NOMO-1 treated with DMSO at 0.1 percent for 48 hours (cell line): ENCODE data around the gene AHI1.

Experiments
- DNase-seq: peaks from one replicate; lab custom pipeline; 2025; ENCODE audit not compliant: unreplicated experiment; lab: John Stamatoyannopoulos, UW

Gene AHI1

GRCh38 chr6:135497412-135498184, at the start of gene AHI1:
AHI1 (minus strand) TSS chr6:135497740; CDS start chr6:135492237, 5,503 bp downstream.
- DNase-seq: peak; percentile 80

- no peak for DNase-seq
Observed at GRCh38 chr6:135546680-135547418, 49.3 kb upstream of the AHI1 start.

GRCh38 chr6:135546206-135546605, 48.7 kb upstream of the AHI1 start:
- no peak for DNase-seq

- DNase-seq: no peak
Observed at GRCh38 chr6:135540207-135540840, 42.8 kb upstream of the AHI1 start.

- DNase-seq: no peak
Observed at GRCh38 chr6:135537741-135538301, 40.3 kb upstream of the AHI1 start.

GRCh38 chr6:135535989-135536414, 38.5 kb upstream of the AHI1 start:
- DNase-seq: peak; percentile 32

- no peak for DNase-seq
Observed at GRCh38 chr6:135534773-135535380, 37.3 kb upstream of the AHI1 start.

- DNase-seq: peak; percentile 3
Observed at GRCh38 chr6:135532559-135532958, 35.0 kb upstream of the AHI1 start.

- DNase-seq: no peak
Observed at GRCh38 chr6:135531954-135532490, 34.5 kb upstream of the AHI1 start.

GRCh38 chr6:135530113-135530512, 32.6 kb upstream of the AHI1 start:
- DNase-seq: no peak

- DNase-seq: no peak
Observed at GRCh38 chr6:135527960-135528249, 30.4 kb upstream of the AHI1 start.

GRCh38 chr6:135527116-135527959, 29.8 kb upstream of the AHI1 start:
- DNase-seq: no peak

- peak; percentile 87 for DNase-seq
Observed at GRCh38 chr6:135525594-135525993, 28.1 kb upstream of the AHI1 start.

GRCh38 chr6:135522965-135523692, 25.6 kb upstream of the AHI1 start:
- DNase-seq: peak; percentile 40

- no peak for DNase-seq
Observed at GRCh38 chr6:135521431-135521830, 23.9 kb upstream of the AHI1 start.

- DNase-seq: no peak
Observed at GRCh38 chr6:135520781-135521180, 23.2 kb upstream of the AHI1 start.

- DNase-seq: no peak
Observed at GRCh38 chr6:135519348-135519747, 21.8 kb upstream of the AHI1 start.

GRCh38 chr6:135517527-135517926, 20.0 kb upstream of the AHI1 start:
- DNase-seq: no peak

- DNase-seq: no peak
Observed at GRCh38 chr6:135514706-135515105, 17.2 kb upstream of the AHI1 start.
